ENCODE results near the gene RNF220. TPM values are rescaled to one million over a fixed set of nuclear protein-coding genes. Genes with fewer than 3 reads are reported as not detected.

The RNF220 gene
- total and polyA plus RNA-seq, 11 donors: 54.2 to 108 (median 62.4) TPM

DNA sequence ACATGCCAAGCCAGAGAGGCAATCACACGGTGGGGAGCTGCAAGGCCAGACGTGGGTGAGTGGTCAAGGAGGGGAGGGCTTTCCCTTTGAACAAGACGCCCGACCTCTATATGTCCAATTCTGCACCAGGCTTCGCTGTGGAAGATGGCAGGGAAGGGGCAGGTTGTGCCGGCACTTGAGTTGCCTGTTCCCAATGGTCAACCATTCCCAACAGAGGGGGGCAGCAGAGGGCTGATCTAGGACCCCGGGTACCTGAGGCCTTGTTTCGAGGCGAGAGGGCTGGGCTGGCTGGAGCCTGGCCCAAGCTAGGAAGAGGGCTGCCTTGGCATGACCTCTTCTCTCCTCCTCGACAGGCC, 204.3 kb downstream of the RNF220 start:
- intact Hi-C loops (cut with DNase I): loop anchor here in 7 of 10 donors (1.0 to 10.0 kb wide), 5 partner anchors 43 to 605 kb away; no protein-coding TSS in a partner anchor

GRCh38 chr1:44609768-44610526, 204.9 kb downstream of the RNF220 start:
- Histone ChIP-seq H3K27me3 (peaks cover 0 to 21% (median 0%) of the 10 kb centered on the region in 9 donors), H3K36me3 (no peaks in the 10 kb centered on the region), H3K4me3 (no peak overlapping the region), H3K27ac (no peak overlapping the region), H3K4me1 (no peaks in the 10 kb centered on the region), H3K9me3 (no peaks in the 10 kb centered on the region)
- intact Hi-C loops (cut with DNase I): loop anchor here in 9 of 10 donors (1.0 to 10.0 kb wide), 6 partner anchors 41 to 605 kb away; no protein-coding TSS in a partner anchor
- WGBS, 4 donors: 69 to 72% (median 71%) methylated on average over 25 of the region's 25 CpGs
- DNase-seq (no peak), ATAC-seq (peak in 1 of 4 donors; percentile 19)
- no peak for TF ChIP-seq POLR2A (IDR thresholded peaks at IDR 0.05)
- TF ChIP-seq, protein P1, sequence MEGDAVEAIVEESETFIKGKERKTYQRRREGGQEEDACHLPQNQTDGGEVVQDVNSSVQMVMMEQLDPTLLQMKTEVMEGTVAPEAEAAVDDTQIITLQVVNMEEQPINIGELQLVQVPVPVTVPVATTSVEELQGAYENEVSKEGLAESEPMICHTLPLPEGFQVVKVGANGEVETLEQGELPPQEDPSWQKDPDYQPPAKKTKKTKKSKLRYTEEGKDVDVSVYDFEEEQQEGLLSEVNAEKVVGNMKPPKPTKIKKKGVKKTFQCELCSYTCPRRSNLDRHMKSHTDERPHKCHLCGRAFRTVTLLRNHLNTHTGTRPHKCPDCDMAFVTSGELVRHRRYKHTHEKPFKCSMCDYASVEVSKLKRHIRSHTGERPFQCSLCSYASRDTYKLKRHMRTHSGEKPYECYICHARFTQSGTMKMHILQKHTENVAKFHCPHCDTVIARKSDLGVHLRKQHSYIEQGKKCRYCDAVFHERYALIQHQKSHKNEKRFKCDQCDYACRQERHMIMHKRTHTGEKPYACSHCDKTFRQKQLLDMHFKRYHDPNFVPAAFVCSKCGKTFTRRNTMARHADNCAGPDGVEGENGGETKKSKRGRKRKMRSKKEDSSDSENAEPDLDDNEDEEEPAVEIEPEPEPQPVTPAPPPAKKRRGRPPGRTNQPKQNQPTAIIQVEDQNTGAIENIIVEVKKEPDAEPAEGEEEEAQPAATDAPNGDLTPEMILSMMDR (IDR thresholded peaks at IDR 0.05): peak in 1 of 12 donors; percentile 3

More for the DNA sequence above, 204.3 kb downstream of the RNF220 start:
- ATAC-seq (peak; percentile 31 to 78 (median 76)), DNase-seq (peak in 4 of 5 donors; percentile 37 to 68 (median 51))
- Histone ChIP-seq H3K27me3 (peaks cover 0 to 21% (median 0%) of the 10 kb centered on the region in 9 donors), H3K4me3 (no peak overlapping the region), H3K27ac (no peak overlapping the region), H3K4me1 (no peaks in the 10 kb centered on the region), H3K36me3 (no peaks in the 10 kb centered on the region), H3K9me3 (no peaks in the 10 kb centered on the region)
- WGBS, 4 donors: 35 to 49% (median 43%) methylated on average over 10 of the region's 10 CpGs
- TF ChIP-seq, protein P1 (IDR thresholded peaks at IDR 0.05): peak in 11 of 12 donors; percentile 29 to 60 (median 51)
- TF ChIP-seq POLR2A (IDR thresholded peaks at IDR 0.05): no peak

DNA sequence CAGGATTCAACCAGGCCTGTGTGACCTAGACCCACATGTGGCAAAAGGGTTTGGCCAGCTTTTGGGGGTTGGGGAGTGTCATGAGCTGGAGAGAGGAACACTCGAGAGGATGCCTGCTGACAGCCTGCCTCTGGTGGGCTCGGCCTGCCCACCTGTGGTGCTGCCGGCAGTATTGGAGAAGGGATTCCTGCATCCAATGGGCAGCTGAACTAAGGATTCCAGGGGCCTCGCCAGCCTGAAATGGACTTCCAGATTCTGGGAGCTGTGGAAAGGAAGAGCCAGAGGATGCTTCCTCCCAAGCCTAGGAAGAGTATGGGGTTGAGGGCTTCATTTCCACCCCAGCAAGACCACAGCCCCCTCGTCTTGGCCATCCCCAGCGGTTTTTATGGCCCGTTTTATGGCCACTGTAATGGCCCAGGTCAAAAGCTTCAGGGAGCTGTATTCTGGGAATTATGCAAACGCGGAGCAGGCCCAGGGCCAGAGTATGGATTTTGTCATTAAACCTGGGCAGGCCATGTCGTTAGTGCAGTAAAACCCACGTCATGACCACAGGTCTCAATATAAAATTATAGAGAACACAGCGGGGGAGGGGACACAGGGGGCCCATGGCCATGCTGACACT, 205.6 kb downstream of the RNF220 start:
- intact Hi-C loops (cut with DNase I): loop anchor here in 2 of 10 donors (2.0 kb wide), 2 partner anchors 40 to 42 kb away; no protein-coding TSS in a partner anchor

More for the DNA sequence above, 205.6 kb downstream of the RNF220 start:
- no peak for ATAC-seq
- no peak for TF ChIP-seq POLR2A (IDR thresholded peaks at IDR 0.05)
- TF ChIP-seq, protein P1 (IDR thresholded peaks at IDR 0.05): no peak
- H3K4me1 ChIP-seq: no peaks in the 10 kb centered on the region
- H3K27ac ChIP-seq: no peak overlapping the region
- peaks cover 0 to 21% (median 0%) of the 10 kb centered on the region in 9 donors for H3K27me3 ChIP-seq
- no peak overlapping the region for H3K4me3 ChIP-seq
- H3K36me3 ChIP-seq: no peaks in the 10 kb centered on the region
- H3K9me3 ChIP-seq: no peaks in the 10 kb centered on the region
- WGBS, 4 donors: 71 to 79% (median 73%) methylated on average over 9 to 12 of the region's 12 CpGs
- DNase-seq: no peak

Measured in heart left ventricle (tissue), 16 donors.